WTC11 (cell line): ENCODE measurements around the gene KRT76. TPM values are rescaled to one million over a fixed set of nuclear protein-coding genes. Genes with fewer than 3 reads are reported as not detected.

Source experiments
- ATAC-seq: fragments of 200-7000 bp; cut with Tn5 transposase; 2 replicates; pipeline ENCODE4 v1.10.0; 2021; ENCODE audit warnings: mild to moderate bottlenecking, moderate library complexity
- CTCF ChIA-PET: fragments of 300-600 bp; sonication (Branson Sonifier 250); formaldehyde crosslinking; loops from one replicate; lab custom pipeline; 2021; ENCODE audit warnings: antibody characterized with exemption; lab: Charles Lee
- POLR2A ChIA-PET: fragments of 350-600 bp; sonication (Branson Sonifier 250); formaldehyde crosslinking; loops from one replicate; lab custom pipeline; 2021; ENCODE audit warnings: antibody characterized with exemption; lab: Charles Lee
- DNase-seq: peaks from one replicate; pipeline ENCODE4 v3.0.0; 2021; ENCODE audit warnings: low spot score
- H3K27ac Mint-ChIP-seq: 2 replicates; pipeline ENCODE4 v1.8.0; 2021; ENCODE audit warnings: mixed read lengths
- H3K27me3 Mint-ChIP-seq: 2 replicates; pipeline ENCODE4 v1.8.0; 2021; ENCODE audit warnings: low read depth, mild to moderate bottlenecking, moderate library complexity, mixed read lengths
- H3K36me3 Mint-ChIP-seq: 2 replicates; pipeline ENCODE4 v1.8.0; 2021; ENCODE audit warnings: mixed read lengths
- H3K4me1 Mint-ChIP-seq: 2 replicates; pipeline ENCODE4 v1.8.0; 2022; ENCODE audit warnings: mixed read lengths
- H3K4me3 Mint-ChIP-seq: 2 replicates; pipeline ENCODE4 v1.8.0; 2021; ENCODE audit warnings: mild to moderate bottlenecking, moderate library complexity, mixed read lengths
- H3K9me3 Mint-ChIP-seq: 2 replicates; pipeline ENCODE4 v1.8.0; 2021; ENCODE audit warnings: mixed read lengths
- ATF3 ChIP-seq: sonication (generic); formaldehyde crosslinking; conservative IDR thresholded peaks from 2 replicates; pipeline ENCODE4 v1.8.1; 2022; ENCODE audit warnings: mild to moderate bottlenecking, missing genetic modification reagents
- ATF6 ChIP-seq: sonication (generic); formaldehyde crosslinking; IDR thresholded peaks from 2 replicates; pipeline ENCODE4 v1.8.1; 2023; ENCODE audit warnings: mild to moderate bottlenecking, missing genetic modification reagents
- CBFB ChIP-seq: sonication (generic); formaldehyde crosslinking; IDR thresholded peaks from 2 replicates; pipeline ENCODE4 v1.8.1; 2022; ENCODE audit warnings: mild to moderate bottlenecking, low read depth, missing genetic modification reagents
- CTCF ChIP-seq: fragments of 200-600 bp; IDR thresholded peaks from 2 replicates; pipeline ENCODE4 v1.8.0; 2022; ENCODE audit warnings: antibody characterized with exemption
- E2F1 ChIP-seq: sonication (generic); formaldehyde crosslinking; IDR thresholded peaks from 2 replicates; pipeline ENCODE4 v1.8.0; 2022; ENCODE audit warnings: mild to moderate bottlenecking, missing genetic modification reagents
- FOXP4 ChIP-seq: sonication (generic); formaldehyde crosslinking; IDR thresholded peaks from 2 replicates; pipeline ENCODE4 v1.8.0; 2022; ENCODE audit warnings: mild to moderate bottlenecking, missing genetic modification reagents
- MAX ChIP-seq: sonication (generic); formaldehyde crosslinking; IDR thresholded peaks from 2 replicates; pipeline ENCODE4 v1.8.0; 2022; ENCODE audit warnings: mild to moderate bottlenecking, missing genetic modification reagents
- TP53 ChIP-seq: sonication (generic); formaldehyde crosslinking; IDR thresholded peaks from 2 replicates; pipeline ENCODE4 v1.8.1; 2023; ENCODE audit warnings: mild to moderate bottlenecking, missing genetic modification reagents
- ZNF263 ChIP-seq: sonication (generic); formaldehyde crosslinking; IDR thresholded peaks from 2 replicates; pipeline ENCODE4 v1.8.1; 2022; ENCODE audit warnings: low read depth, mild to moderate bottlenecking, moderate library complexity, missing genetic modification reagents
- total RNA-seq: library from RNA; stranded (reverse); gene quantifications from 3 replicates; pipeline ENCODE4 v1.2.3, GENCODE V29; 2021

The KRT76 gene
- total RNA-seq, 1 experiment from 2014 or later, result not detected

GRCh38 chr12:52792185-52793029 lies 15.3 kb upstream of the KRT76 start (continued):
- TF ChIP-seq E2F1 (CRISPR knock-in tag) (no peak), ATF3 (CRISPR knock-in tag) (no peak), ATF6 (CRISPR knock-in tag) (no peak), ZNF263 (CRISPR knock-in tag) (no peak)

- no peaks in the 10 kb centered on the region for H3K36me3 Mint-ChIP-seq
- H3K9me3 Mint-ChIP-seq, result 0 out of 2 replicates have a peak, but pooled peaks cover 3% of the 10 kb centered on the region
- POLR2A ChIA-PET, result no interaction called here
- H3K27me3 Mint-ChIP-seq, result peaks cover 11% of the 10 kb centered on the region
- no peak for ATAC-seq
- H3K27ac Mint-ChIP-seq, result no peak overlapping the region
- H3K4me3 Mint-ChIP-seq, result no peak overlapping the region
- CTCF ChIA-PET, result interaction anchor here (1.0 to 5.8 kb wide), 8 partner anchors 11 to 99 kb away, joined by 3 to 25 read pairs (median 4); no protein-coding TSS in a partner anchor
- TF ChIP-seq ATF6 (CRISPR knock-in tag), result no peak
- TF ChIP-seq MAX (CRISPR knock-in tag), result no peak
- TF ChIP-seq CBFB (CRISPR knock-in tag), result no peak
- no peak for TF ChIP-seq TP53 (CRISPR knock-in tag)
- no peak for TF ChIP-seq FOXP4 (CRISPR knock-in tag)
- no peak for TF ChIP-seq CTCF
- peaks cover 7% of the 10 kb centered on the region for H3K4me1 Mint-ChIP-seq
- DNase-seq, result no peak
These were observed 14.4 kb upstream of the KRT76 start for GRCh38 chr12:52791271-52792184.
